Sigmoid colon (tissue), 4 donors: ENCODE results near the gene UNKL.

ENCODE experiments used
- EP300 ChIP-seq, 4 donors: sonication (generic); formaldehyde crosslinking; IDR thresholded peaks; one replicate each; pipeline ENCODE4 v1.6.1; 2017; ENCODE audit warnings: antibody characterized with exemption in 4 of 4
- POLR2A ChIP-seq, 2 donors: fragments of 450-650 bp; IDR thresholded peaks; one replicate each; pipeline ENCODE4 v1.6.1; 2016; ENCODE audit warnings: antibody characterized with exemption in 2 of 2, mild to moderate bottlenecking in 2 of 2, moderate library complexity in 2 of 2
- POLR2AphosphoS5 ChIP-seq, 4 donors: sonication (generic); formaldehyde crosslinking; IDR thresholded peaks; one replicate each; pipeline ENCODE4 v1.6.1; 2017; ENCODE audit warnings: antibody characterized with exemption in 4 of 4
- TF ChIP-seq, protein P1 (sequence below), 4 experiments: fragments of 450-650 bp in 3 of 4; fragments of 200-600 bp in 1 of 4; IDR thresholded peaks; one replicate each; pipeline ENCODE4 v1.5.1; 2016 to 2019; ENCODE audit warnings: antibody characterized with exemption in 4 of 4, mild to moderate bottlenecking in 3 of 4, moderate library complexity in 2 of 4

- TF ChIP-seq, protein P1, sequence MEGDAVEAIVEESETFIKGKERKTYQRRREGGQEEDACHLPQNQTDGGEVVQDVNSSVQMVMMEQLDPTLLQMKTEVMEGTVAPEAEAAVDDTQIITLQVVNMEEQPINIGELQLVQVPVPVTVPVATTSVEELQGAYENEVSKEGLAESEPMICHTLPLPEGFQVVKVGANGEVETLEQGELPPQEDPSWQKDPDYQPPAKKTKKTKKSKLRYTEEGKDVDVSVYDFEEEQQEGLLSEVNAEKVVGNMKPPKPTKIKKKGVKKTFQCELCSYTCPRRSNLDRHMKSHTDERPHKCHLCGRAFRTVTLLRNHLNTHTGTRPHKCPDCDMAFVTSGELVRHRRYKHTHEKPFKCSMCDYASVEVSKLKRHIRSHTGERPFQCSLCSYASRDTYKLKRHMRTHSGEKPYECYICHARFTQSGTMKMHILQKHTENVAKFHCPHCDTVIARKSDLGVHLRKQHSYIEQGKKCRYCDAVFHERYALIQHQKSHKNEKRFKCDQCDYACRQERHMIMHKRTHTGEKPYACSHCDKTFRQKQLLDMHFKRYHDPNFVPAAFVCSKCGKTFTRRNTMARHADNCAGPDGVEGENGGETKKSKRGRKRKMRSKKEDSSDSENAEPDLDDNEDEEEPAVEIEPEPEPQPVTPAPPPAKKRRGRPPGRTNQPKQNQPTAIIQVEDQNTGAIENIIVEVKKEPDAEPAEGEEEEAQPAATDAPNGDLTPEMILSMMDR (IDR thresholded peaks at IDR 0.05): no peak
- TF ChIP-seq POLR2AphosphoS5 (IDR thresholded peaks at IDR 0.05): no peak
- no peak for TF ChIP-seq POLR2A (IDR thresholded peaks at IDR 0.05)
- no peak for TF ChIP-seq EP300 (IDR thresholded peaks at IDR 0.05)
Measured at GRCh38 chr16:1325261-1325660, 89.2 kb downstream of the UNKL start.
